T1000 (cell line): ENCODE data around the gene EMC10.

Source experiments
- DNase-seq: peaks from one replicate; lab custom pipeline; 2025; ENCODE audit warnings: mixed read lengths; lab: John Stamatoyannopoulos, UW

EMC10 gene

GRCh38 chr19:50496189-50497021, 20.1 kb downstream of the EMC10 start:
- DNase-seq: no peak

- no peak for DNase-seq
These were observed 20.7 kb downstream of the EMC10 start for GRCh38 chr19:50497022-50497405.

GRCh38 chr19:50498219-50499056, 22.1 kb downstream of the EMC10 start:
- no peak for DNase-seq

- DNase-seq: no peak
These were observed 23.9 kb downstream of the EMC10 start for GRCh38 chr19:50500060-50500752.

- no peak for DNase-seq
These were observed 24.4 kb downstream of the EMC10 start for GRCh38 chr19:50500753-50501151.

- DNase-seq: no peak
These were observed 24.9 kb downstream of the EMC10 start for GRCh38 chr19:50501186-50501567.

- DNase-seq: no peak
These were observed 25.5 kb downstream of the EMC10 start for GRCh38 chr19:50501568-50502475.

- DNase-seq: no peak
These were observed 29.7 kb downstream of the EMC10 start for GRCh38 chr19:50505856-50506611.

- DNase-seq: no peak
These were observed 30.4 kb downstream of the EMC10 start for GRCh38 chr19:50506700-50507099.

- DNase-seq: no peak
These were observed 31.1 kb downstream of the EMC10 start for GRCh38 chr19:50507376-50507775.

GRCh38 chr19:50508843-50509190, 32.5 kb downstream of the EMC10 start:
- no peak for DNase-seq

- no peak for DNase-seq
These were observed 33.1 kb downstream of the EMC10 start for GRCh38 chr19:50509366-50509765.

- no peak for DNase-seq
These were observed 33.9 kb downstream of the EMC10 start for GRCh38 chr19:50510121-50510670.

- no peak for DNase-seq
These were observed 34.4 kb downstream of the EMC10 start for GRCh38 chr19:50510700-50511068.

- peak; percentile 95 for DNase-seq
These were observed 34.9 kb downstream of the EMC10 start, which contains the start of gene JOSD2 for GRCh38 chr19:50511069-50511822. TSS of gene JOSD2 (minus strand) at chr19:50511191. CDS start at chr19:50510431, 760 bp downstream.

- no peak for DNase-seq
These were observed 36.0 kb downstream of the EMC10 start for GRCh38 chr19:50512112-50512998.

GRCh38 chr19:50512999-50513745, 36.9 kb downstream of the EMC10 start:
- no peak for DNase-seq
